ENCODE measurements around the gene LRRC51.

DNA sequence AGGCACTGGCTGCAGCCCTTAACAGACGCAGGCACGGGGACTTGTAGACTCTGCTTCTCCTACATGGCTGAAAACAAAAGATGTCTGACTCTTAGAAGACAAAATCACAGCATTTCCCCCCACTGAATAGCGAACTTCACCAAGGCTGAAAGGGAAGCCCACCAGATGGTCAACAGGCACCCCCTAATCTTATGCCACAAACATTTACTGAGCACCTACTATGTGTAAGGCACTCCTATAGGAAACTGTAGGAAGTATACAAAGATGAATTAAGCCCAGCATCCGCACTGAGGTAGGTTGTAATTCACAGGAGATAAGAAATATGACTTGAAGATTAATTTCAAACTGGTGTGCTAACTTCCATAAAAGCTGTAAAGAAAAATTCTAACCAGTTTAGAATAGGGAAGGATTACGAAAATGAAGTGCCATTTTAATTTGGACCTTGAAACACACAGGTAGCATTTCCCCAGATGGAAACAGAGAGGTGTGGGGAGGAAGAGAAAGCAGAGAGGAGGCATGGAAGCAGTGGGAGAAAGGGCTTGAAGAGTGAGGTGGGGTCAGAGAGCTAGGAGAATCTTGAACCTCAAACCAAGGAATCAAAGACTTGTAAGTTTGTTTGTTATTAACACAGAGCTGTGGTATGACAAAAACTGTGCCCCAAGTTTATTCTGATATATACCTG lies 38.4 kb upstream of the LRRC51 start:
- TF ChIP-seq, protein P1, sequence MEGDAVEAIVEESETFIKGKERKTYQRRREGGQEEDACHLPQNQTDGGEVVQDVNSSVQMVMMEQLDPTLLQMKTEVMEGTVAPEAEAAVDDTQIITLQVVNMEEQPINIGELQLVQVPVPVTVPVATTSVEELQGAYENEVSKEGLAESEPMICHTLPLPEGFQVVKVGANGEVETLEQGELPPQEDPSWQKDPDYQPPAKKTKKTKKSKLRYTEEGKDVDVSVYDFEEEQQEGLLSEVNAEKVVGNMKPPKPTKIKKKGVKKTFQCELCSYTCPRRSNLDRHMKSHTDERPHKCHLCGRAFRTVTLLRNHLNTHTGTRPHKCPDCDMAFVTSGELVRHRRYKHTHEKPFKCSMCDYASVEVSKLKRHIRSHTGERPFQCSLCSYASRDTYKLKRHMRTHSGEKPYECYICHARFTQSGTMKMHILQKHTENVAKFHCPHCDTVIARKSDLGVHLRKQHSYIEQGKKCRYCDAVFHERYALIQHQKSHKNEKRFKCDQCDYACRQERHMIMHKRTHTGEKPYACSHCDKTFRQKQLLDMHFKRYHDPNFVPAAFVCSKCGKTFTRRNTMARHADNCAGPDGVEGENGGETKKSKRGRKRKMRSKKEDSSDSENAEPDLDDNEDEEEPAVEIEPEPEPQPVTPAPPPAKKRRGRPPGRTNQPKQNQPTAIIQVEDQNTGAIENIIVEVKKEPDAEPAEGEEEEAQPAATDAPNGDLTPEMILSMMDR (IDR thresholded peaks at IDR 0.05), result no peak
- no peak for TF ChIP-seq POLR2A (IDR thresholded peaks at IDR 0.05)

Measured in testis (tissue), 2 donors.